Body of pancreas (tissue), 4 donors: ENCODE data around the gene DGKD.

ENCODE experiments used
- CTCF ChIP-seq, 7 experiments: fragments of 450-650 bp in 4 of 7; fragments of 200-600 bp in 3 of 7; sonication (generic) in 3 of 7; IDR thresholded peaks; one replicate each; pipeline ENCODE4 v1.5.1; 2016 to 2019; ENCODE audit warnings: antibody characterized with exemption in 7 of 7
- POLR2A ChIP-seq, 3 donors: fragments of 450-650 bp; IDR thresholded peaks; one replicate each; pipeline ENCODE4 v1.6.1; 2016; ENCODE audit warnings: antibody characterized with exemption in 3 of 3, mild to moderate bottlenecking in 2 of 3

GRCh38 chr2:233358947-233359346 is 4.7 kb downstream of the DGKD start:
- TF ChIP-seq POLR2A (IDR thresholded peaks at IDR 0.05) (no peak), CTCF (IDR thresholded peaks at IDR 0.05) (no peak)
